ENCODE results near the gene GPHN.

Gene GPHN

GRCh38 chr14:67002994-67003753 is 495.2 kb downstream of the GPHN start:
- H3K27ac ChIP-seq (ENCODE audit: low read depth, low read length): no peak overlapping the region

DNA sequence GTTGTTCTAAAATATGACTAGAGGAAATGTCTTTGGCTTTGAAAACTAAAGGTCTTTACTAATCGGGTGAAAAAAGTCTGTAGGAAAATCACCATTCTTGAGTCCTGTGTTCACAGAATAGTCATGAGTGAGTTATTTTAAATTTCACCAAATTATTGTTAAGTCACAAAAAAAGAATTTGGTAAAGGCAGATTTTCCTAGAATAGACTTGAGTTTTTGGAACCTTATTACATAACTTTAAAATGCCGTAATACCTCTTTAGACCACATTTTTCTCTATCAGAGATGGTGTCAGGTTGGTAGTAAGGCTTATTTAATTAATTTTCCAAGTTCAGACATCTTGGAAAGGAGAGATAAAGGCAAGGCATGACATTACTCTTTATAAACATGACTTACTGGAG is 496.6 kb downstream of the GPHN start:
- Histone ChIP-seq H3K4me2 (ENCODE audit: low read length) (no peak overlapping the region), H3K79me1 (ENCODE audit: low read length) (no peaks in the 10 kb centered on the region), H3K14ac (ENCODE audit: low read length) (no peak overlapping the region), H4K12ac (ENCODE audit: low read depth, low read length) (no peak overlapping the region), H3K4ac (ENCODE audit: low read depth, low read length) (no peak overlapping the region), H2BK5ac (ENCODE audit: low read depth, low read length, poor library complexity) (no peak overlapping the region), H3K9me3 (ENCODE audit: insufficient read depth, low read depth, low read length) (no peaks in the 10 kb centered on the region), H2AFZ (ENCODE audit: insufficient read depth, low read length, poor library complexity) (no peak overlapping the region), H3K27me3 (ENCODE audit: insufficient read depth, low read length) (no peaks in the 10 kb centered on the region), H4K91ac (ENCODE audit: low read depth, low read length) (no peak overlapping the region), H3K36me3 (ENCODE audit: control insufficient read depth in 1 of 2, insufficient read depth in 2 of 2, low read length in 2 of 2) (no peaks in the 10 kb centered on the region), H3K4me1 (ENCODE audit: control insufficient read depth in 1 of 2, insufficient read depth in 2 of 2, low read length in 2 of 2) (no peaks in the 10 kb centered on the region), H3K79me2 (ENCODE audit: control insufficient read depth, insufficient read depth, low read length, poor library complexity) (no peaks in the 10 kb centered on the region), H3K9ac (ENCODE audit: low read length) (no peak overlapping the region), H2BK12ac (ENCODE audit: low read length) (no peak overlapping the region), H3K27ac (ENCODE audit: low read depth, low read length) (no peak overlapping the region), H2BK120ac (ENCODE audit: insufficient read depth, low read length, poor library complexity) (no peak overlapping the region), H2AK5ac (ENCODE audit: low read length) (no peak overlapping the region), H3K18ac (ENCODE audit: low read length) (no peak overlapping the region), H3K4me3 (ENCODE audit: low read depth, low read length) (no peak overlapping the region), H3K23ac (ENCODE audit: low read length) (no peak overlapping the region), H4K8ac (ENCODE audit: low read depth, low read length) (no peak overlapping the region)
- no peak for DNase-seq
- no CpG with 5 or more reads among the region's 2 CpGs for WGBS (ENCODE audit: extremely low coverage, insufficient coverage, insufficient read length)

More at GRCh38 chr14:67002994-67003753, 495.2 kb downstream of the GPHN start:
- Histone ChIP-seq H3K79me2 (ENCODE audit: control insufficient read depth, insufficient read depth, low read length, poor library complexity) (no peaks in the 10 kb centered on the region), H4K91ac (ENCODE audit: low read depth, low read length) (no peak overlapping the region), H3K4me2 (ENCODE audit: low read length) (no peak overlapping the region), H2AFZ (ENCODE audit: insufficient read depth, low read length, poor library complexity) (no peak overlapping the region), H3K18ac (ENCODE audit: low read length) (no peak overlapping the region), H3K14ac (ENCODE audit: low read length) (no peak overlapping the region), H3K23ac (ENCODE audit: low read length) (no peak overlapping the region), H4K8ac (ENCODE audit: low read depth, low read length) (no peak overlapping the region), H3K79me1 (ENCODE audit: low read length) (no peaks in the 10 kb centered on the region), H3K4me3 (ENCODE audit: low read depth, low read length) (no peak overlapping the region), H2AK5ac (ENCODE audit: low read length) (no peak overlapping the region), H2BK120ac (ENCODE audit: insufficient read depth, low read length, poor library complexity) (no peak overlapping the region), H3K9ac (ENCODE audit: low read length) (no peak overlapping the region), H2BK12ac (ENCODE audit: low read length) (no peak overlapping the region), H4K12ac (ENCODE audit: low read depth, low read length) (no peak overlapping the region), H3K4ac (ENCODE audit: low read depth, low read length) (no peak overlapping the region), H3K27me3 (ENCODE audit: insufficient read depth, low read length) (no peaks in the 10 kb centered on the region), H3K4me1 (ENCODE audit: control insufficient read depth in 1 of 2, insufficient read depth in 2 of 2, low read length in 2 of 2) (no peaks in the 10 kb centered on the region), H2BK5ac (ENCODE audit: low read depth, low read length, poor library complexity) (no peak overlapping the region), H3K9me3 (ENCODE audit: insufficient read depth, low read depth, low read length) (no peaks in the 10 kb centered on the region), H3K36me3 (ENCODE audit: control insufficient read depth in 1 of 2, insufficient read depth in 2 of 2, low read length in 2 of 2) (no peaks in the 10 kb centered on the region)
- no peak for DNase-seq

DNA sequence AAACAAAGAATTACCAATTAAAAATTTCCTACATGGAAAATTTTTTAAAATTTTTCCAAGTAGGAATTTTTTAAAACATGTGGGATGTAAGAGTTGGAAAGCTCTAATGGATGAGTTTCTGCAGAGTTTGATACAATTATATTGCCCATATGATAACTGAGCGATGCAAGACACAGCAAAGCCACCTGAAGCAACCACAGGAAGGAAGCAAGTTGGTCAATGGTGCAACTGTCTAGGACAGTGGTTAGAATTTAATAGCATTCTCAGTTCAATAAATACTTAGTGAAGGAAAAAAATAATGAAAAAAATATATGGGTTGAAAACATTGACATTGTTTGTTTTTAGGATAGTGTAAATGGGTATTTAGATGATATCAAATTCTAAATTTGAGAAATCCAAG is 502.7 kb downstream of the GPHN start:
- Histone ChIP-seq H2AFZ (ENCODE audit: insufficient read depth, low read length, poor library complexity) (no peak overlapping the region), H3K4me1 (ENCODE audit: control insufficient read depth in 1 of 2, insufficient read depth in 2 of 2, low read length in 2 of 2) (no peaks in the 10 kb centered on the region), H3K4ac (ENCODE audit: low read depth, low read length) (no peak overlapping the region), H2BK5ac (ENCODE audit: low read depth, low read length, poor library complexity) (no peak overlapping the region), H4K12ac (ENCODE audit: low read depth, low read length) (no peak overlapping the region), H3K4me2 (ENCODE audit: low read length) (no peak overlapping the region), H2BK12ac (ENCODE audit: low read length) (no peak overlapping the region), H3K36me3 (ENCODE audit: control insufficient read depth in 1 of 2, insufficient read depth in 2 of 2, low read length in 2 of 2) (no peaks in the 10 kb centered on the region), H3K9ac (ENCODE audit: low read length) (no peak overlapping the region), H2BK120ac (ENCODE audit: insufficient read depth, low read length, poor library complexity) (no peak overlapping the region), H3K27me3 (ENCODE audit: insufficient read depth, low read length) (no peaks in the 10 kb centered on the region), H4K91ac (ENCODE audit: low read depth, low read length) (no peak overlapping the region), H3K27ac (ENCODE audit: low read depth, low read length) (no peak overlapping the region), H3K14ac (ENCODE audit: low read length) (no peak overlapping the region), H3K9me3 (ENCODE audit: insufficient read depth, low read depth, low read length) (no peaks in the 10 kb centered on the region), H3K18ac (ENCODE audit: low read length) (no peak overlapping the region), H3K4me3 (ENCODE audit: low read depth, low read length) (no peak overlapping the region), H3K79me2 (ENCODE audit: control insufficient read depth, insufficient read depth, low read length, poor library complexity) (no peaks in the 10 kb centered on the region), H3K23ac (ENCODE audit: low read length) (no peak overlapping the region), H3K79me1 (ENCODE audit: low read length) (no peaks in the 10 kb centered on the region), H4K8ac (ENCODE audit: low read depth, low read length) (no peak overlapping the region), H2AK5ac (ENCODE audit: low read length) (no peak overlapping the region)
- WGBS (ENCODE audit: extremely low coverage, insufficient coverage, insufficient read length): no CpG with 5 or more reads among the region's 1 CpG
- DNase-seq: no peak

DNA sequence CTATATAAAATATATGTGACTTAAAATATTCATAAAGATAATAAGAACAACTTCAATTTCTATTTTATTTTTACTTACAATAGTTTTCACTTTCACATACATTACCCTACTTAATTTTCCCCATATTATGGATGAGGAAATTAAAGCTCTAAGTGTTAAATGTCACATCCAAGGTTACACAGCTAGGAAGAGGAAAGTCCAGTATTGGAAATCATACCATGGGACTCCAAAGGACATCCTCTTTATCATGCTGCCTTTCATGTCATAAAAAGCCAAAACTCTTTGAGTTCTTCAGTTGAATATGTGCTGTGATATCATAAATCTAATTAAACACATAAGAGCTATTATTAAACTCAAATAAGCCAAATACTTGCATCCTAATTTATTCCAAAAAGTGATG is 508.9 kb downstream of the GPHN start:
- H3K14ac ChIP-seq (ENCODE audit: low read length): no peak overlapping the region
- no peak overlapping the region for H2AK5ac ChIP-seq (ENCODE audit: low read length)
- H3K36me3 ChIP-seq (ENCODE audit: control insufficient read depth in 1 of 2, insufficient read depth in 2 of 2, low read length in 2 of 2): no peaks in the 10 kb centered on the region
- no peak overlapping the region for H4K12ac ChIP-seq (ENCODE audit: low read depth, low read length)
- H4K91ac ChIP-seq (ENCODE audit: low read depth, low read length): no peak overlapping the region
- no peak overlapping the region for H2BK120ac ChIP-seq (ENCODE audit: insufficient read depth, low read length, poor library complexity)
- H3K4me2 ChIP-seq (ENCODE audit: low read length): no peak overlapping the region
- no peak overlapping the region for H3K4me3 ChIP-seq (ENCODE audit: low read depth, low read length)
- H3K27ac ChIP-seq (ENCODE audit: low read depth, low read length): no peak overlapping the region
- no peak overlapping the region for H2BK5ac ChIP-seq (ENCODE audit: low read depth, low read length, poor library complexity)
- no peak overlapping the region for H3K23ac ChIP-seq (ENCODE audit: low read length)
- no peaks in the 10 kb centered on the region for H3K9me3 ChIP-seq (ENCODE audit: insufficient read depth, low read depth, low read length)
- H3K4me1 ChIP-seq (ENCODE audit: control insufficient read depth in 1 of 2, insufficient read depth in 2 of 2, low read length in 2 of 2): no peaks in the 10 kb centered on the region
- no peak overlapping the region for H2AFZ ChIP-seq (ENCODE audit: insufficient read depth, low read length, poor library complexity)
- H3K27me3 ChIP-seq (ENCODE audit: insufficient read depth, low read length): no peaks in the 10 kb centered on the region
- H3K79me2 ChIP-seq (ENCODE audit: control insufficient read depth, insufficient read depth, low read length, poor library complexity): no peaks in the 10 kb centered on the region
- H3K79me1 ChIP-seq (ENCODE audit: low read length): no peaks in the 10 kb centered on the region
- no peak overlapping the region for H4K8ac ChIP-seq (ENCODE audit: low read depth, low read length)
- no peak overlapping the region for H2BK12ac ChIP-seq (ENCODE audit: low read length)
- no peak overlapping the region for H3K9ac ChIP-seq (ENCODE audit: low read length)
- no peak overlapping the region for H3K18ac ChIP-seq (ENCODE audit: low read length)
- no peak for DNase-seq
- H3K4ac ChIP-seq (ENCODE audit: low read depth, low read length): no peak overlapping the region

Data from trophoblast cell (in vitro differentiated cells and primary cell).